IMR-90 (cell line): ENCODE data around the gene SSX2IP. TPM values are rescaled to one million over a fixed set of nuclear protein-coding genes. Genes with fewer than 3 reads are reported as not detected.

Source experiments
- ATAC-seq: fragments of 200-7000 bp; cut with Tn5 transposase; 2 replicates; pipeline ENCODE4 v1.9.1; 2020; ENCODE audit warnings: low read depth, mild to moderate bottlenecking, moderate library complexity
- BruUV-seq: library from RNA; stranded (reverse); fragments of 400-500 nt; replicated peaks from 2 replicates; lab custom pipeline; 2021; lab: Mats Ljungman, UMichigan
- CTCF ChIA-PET: fragments of 300-600 bp; formaldehyde crosslinking; extraction: SDS; loops from one replicate; lab custom pipeline; 2021; ENCODE audit warnings: antibody characterized with exemption; lab: Yijun Ruan, JAX
- POLR2A ChIA-PET: fragments of 300-600 bp; sonication (Branson Sonifier 250); formaldehyde crosslinking; loops from one replicate; lab custom pipeline; 2022; ENCODE audit warnings: antibody characterized with exemption; ENCODE audit not compliant: unreplicated experiment; lab: Charles Lee
- DNase-seq: peaks from one replicate; pipeline ENCODE4 v3.0.0; 2013
- H2AFZ ChIP-seq: replicated peaks from 2 replicates; pipeline ENCODE3; 2013; ENCODE audit warnings: low read length, mild to moderate bottlenecking; ENCODE audit not compliant: poor library complexity
- H2AK5ac ChIP-seq: 2 replicates; pipeline ENCODE4 v1.6.1; 2013; ENCODE audit warnings: low read depth, low read length, inconsistent platforms
- H2AK9ac ChIP-seq: replicated peaks from 2 replicates; pipeline ENCODE3; 2013; ENCODE audit warnings: mild to moderate bottlenecking, low read depth, low read length, moderate library complexity; ENCODE audit not compliant: poor library complexity
- H2BK120ac ChIP-seq: 2 replicates; pipeline ENCODE4 v1.6.1; 2013; ENCODE audit warnings: low read depth, low read length, inconsistent platforms
- H2BK15ac ChIP-seq: 3 replicates; pipeline ENCODE4 v1.6.1; 2013; ENCODE audit warnings: low read depth, low read length, inconsistent platforms
- H2BK20ac ChIP-seq: 2 replicates; pipeline ENCODE4 v1.6.1; 2013; ENCODE audit warnings: low read depth, mild to moderate bottlenecking, inconsistent platforms, low read length, moderate library complexity
- H2BK5ac ChIP-seq: 2 replicates; pipeline ENCODE4 v1.6.1; 2013; ENCODE audit warnings: mild to moderate bottlenecking, low read depth, low read length, inconsistent platforms; ENCODE audit not compliant: poor library complexity, severe bottlenecking
- H3K14ac ChIP-seq: replicated peaks from 2 replicates; pipeline ENCODE4 v1.6.1; 2013; ENCODE audit warnings: low read depth, low read length, inconsistent platforms
- H3K18ac ChIP-seq: 2 replicates; pipeline ENCODE4 v1.6.1; 2013; ENCODE audit warnings: low read depth, low read length, control low read depth
- H3K23ac ChIP-seq: 2 replicates; pipeline ENCODE4 v1.6.1; 2013; ENCODE audit warnings: low read depth, low read length, inconsistent platforms
- H3K27ac ChIP-seq: 2 replicates; pipeline ENCODE4 v1.5.1; 2013; ENCODE audit warnings: mild to moderate bottlenecking, control low read depth, low read length; ENCODE audit not compliant: insufficient read depth
- H3K27me3 ChIP-seq: 2 replicates; pipeline ENCODE4 v1.6.1; 2013; ENCODE audit warnings: low read length; ENCODE audit not compliant: control insufficient read depth, insufficient read depth
- H3K36me3 ChIP-seq: 2 replicates; pipeline ENCODE4 v1.6.1; 2013; ENCODE audit warnings: low read length, mixed read lengths; ENCODE audit not compliant: control insufficient read depth, insufficient read depth
- H3K4ac ChIP-seq: 2 replicates; pipeline ENCODE4 v1.6.1; 2013; ENCODE audit warnings: low read depth, low read length, inconsistent platforms
- H3K4me1 ChIP-seq: 2 replicates; pipeline ENCODE4 v1.6.1; 2013; ENCODE audit warnings: low read length, mixed read lengths; ENCODE audit not compliant: control insufficient read depth, insufficient read depth
- H3K4me2 ChIP-seq: 2 replicates; pipeline ENCODE4 v1.6.1; 2013; ENCODE audit warnings: low read depth, mild to moderate bottlenecking, control low read depth, low read length, moderate library complexity
- H3K4me3 ChIP-seq: 2 replicates; pipeline ENCODE4 v1.5.1; 2013; ENCODE audit warnings: low read depth, mild to moderate bottlenecking, control low read depth, low read length, moderate library complexity; ENCODE audit not compliant: insufficient read depth
- H3K56ac ChIP-seq: 2 replicates; pipeline ENCODE4 v1.6.1; 2013; ENCODE audit warnings: low read length, inconsistent platforms; ENCODE audit not compliant: insufficient read depth; ENCODE audit errors: extremely low read depth
- H3K79me1 ChIP-seq, 2 experiments: 2 replicates each; pipeline ENCODE4 v1.6.1; 2013; ENCODE audit warnings: low read length in 2 of 2, inconsistent platforms in 1 of 2, low read depth in 1 of 2
- H3K9ac ChIP-seq: 2 replicates; pipeline ENCODE4 v1.6.1; 2013; ENCODE audit warnings: low read depth, low read length, control low read depth
- H3K9me1 ChIP-seq: 2 replicates; pipeline ENCODE4 v1.6.1; 2013; ENCODE audit warnings: low read length, inconsistent platforms; ENCODE audit not compliant: insufficient read depth
- H3K9me3 ChIP-seq: 2 replicates; pipeline ENCODE4 v1.6.1; 2013; ENCODE audit warnings: low read length; ENCODE audit not compliant: control insufficient read depth, insufficient read depth
- H4K20me1 ChIP-seq: 2 replicates; pipeline ENCODE4 v1.6.1; 2013; ENCODE audit warnings: low read length, inconsistent platforms; ENCODE audit not compliant: insufficient read depth
- H4K5ac ChIP-seq: 2 replicates; pipeline ENCODE4 v1.6.1; 2013; ENCODE audit warnings: mild to moderate bottlenecking, low read depth, low read length, control low read depth
- H4K8ac ChIP-seq, 2 experiments: 2 replicates each; pipeline ENCODE4 v1.6.1; 2013; ENCODE audit warnings: low read depth in 2 of 2, low read length in 2 of 2, control low read depth in 1 of 2, inconsistent platforms in 1 of 2
- H4K91ac ChIP-seq: 2 replicates; pipeline ENCODE4 v1.6.1; 2013; ENCODE audit warnings: low read depth, low read length, inconsistent platforms; ENCODE audit not compliant: insufficient read depth
- BHLHE40 ChIP-seq: fragments of 150-350 bp; IDR thresholded peaks from 2 replicates; pipeline ENCODE4 v1.6.1; 2016; ENCODE audit warnings: mild to moderate bottlenecking, low read depth, low read length
- RAD21 ChIP-seq: IDR thresholded peaks from 2 replicates; pipeline ENCODE4 v1.6.1; 2012; ENCODE audit warnings: low read length, improper control_type of control experiment
- WGBS, 2 experiments: methylation state at CpG; one replicate each; pipeline versions ENCODE4 v1.1.5 to v1.1.7; 2013; ENCODE audit warnings: missing lambda C conversion rate in 2 of 2; ENCODE audit not compliant: insufficient read length in 1 of 2; ENCODE audit errors: extremely low coverage in 2 of 2; 5-methylcytosine and 5-hydroxymethylcytosine counted together
- dilution Hi-C: fragments of 300-500 bp; cut with HindIII; formaldehyde crosslinking; loops from one replicate; pipeline ENCODE4 v1.14.3; 2018; ENCODE audit warnings: low sequenced_read_pairs; ENCODE audit not compliant: unreplicated experiment
- in situ Hi-C: fragments of 300-500 bp; cut with MboI; formaldehyde crosslinking; loops from 3 replicates; pipeline ENCODE4 v1.14.3; 2019; ENCODE audit warnings: low sequenced_read_pairs, inconsistent platforms, mixed read lengths
- intact Hi-C: fragments of 100-400 bp; cut with micrococcal nuclease; formaldehyde crosslinking; loops from 2 replicates; pipeline ENCODE4 v1.10.0; 2022
- polyA plus RNA-seq, 3 experiments: library from polyadenylated mRNA; depleted of rRNA; stranded (reverse); fragments of >200 nt; gene quantifications; 2 replicates each; pipeline ENCODE4 v1.2.3, GENCODE V29; 2012; ENCODE audit warnings: low replicate concordance in 1 of 3
- total RNA-seq: library from RNA; depleted of rRNA; stranded (reverse); fragments of >200 nt; gene quantifications from 2 replicates; pipeline ENCODE4 v1.2.3, GENCODE V29; 2012

The SSX2IP gene
- total and polyA plus RNA-seq, 2 of the 4 experiments (the other 2 are of a cell fraction), result 7.7 to 13.4 TPM

DNA sequence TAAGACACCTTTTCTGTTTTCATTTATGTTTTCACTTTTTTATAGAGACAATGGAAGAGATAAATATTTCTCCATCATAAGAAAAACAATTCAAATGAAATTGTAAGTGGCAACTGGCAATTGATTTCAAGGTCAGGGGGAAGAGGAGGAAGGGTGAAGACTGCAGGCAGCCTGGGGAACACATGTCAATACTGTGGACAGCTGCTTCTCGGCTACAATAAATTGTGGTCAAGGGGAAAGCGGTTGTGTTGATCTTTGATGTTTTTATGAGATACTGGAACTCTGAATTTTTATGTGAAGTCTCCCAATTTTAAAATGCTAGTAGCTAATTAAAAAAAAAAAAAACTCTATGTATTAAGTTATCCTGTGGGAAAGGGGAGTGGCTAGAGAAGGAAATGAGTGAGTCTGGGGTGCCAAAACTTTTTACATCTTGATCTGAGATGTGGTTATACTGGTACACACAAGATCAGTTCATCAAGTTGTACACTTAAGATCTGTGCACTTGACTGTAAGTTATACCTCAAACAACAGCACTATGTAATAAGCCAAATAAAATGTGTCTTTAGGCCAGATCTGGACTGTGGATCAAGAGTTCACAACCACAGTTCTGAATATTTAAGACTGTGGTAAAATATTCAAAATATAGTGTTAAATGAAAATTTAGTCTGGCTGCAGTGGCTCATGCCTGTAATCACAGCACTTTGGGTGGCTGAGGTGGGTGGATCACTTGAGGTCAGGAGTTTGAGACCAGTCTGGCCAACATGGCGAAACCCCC lies 18.0 kb downstream of the SSX2IP start:
- POLR2A ChIA-PET, result no interaction called here
- Histone ChIP-seq H4K8ac (no peak overlapping the region), H3K9ac (no peak overlapping the region), H3K4me1 (no peaks in the 10 kb centered on the region), H3K9me1 (no peaks in the 10 kb centered on the region), H3K9me3 (no peaks in the 10 kb centered on the region; the same call in 1 of the 2 replicates), H3K79me1 (peaks cover 5 to 22% of the 10 kb centered on the region in 2 experiments; a peak in 3 of 4 replicates), H2BK5ac (no peak overlapping the region), H4K20me1 (no peaks in the 10 kb centered on the region), H2BK20ac (no peak overlapping the region), H2AK5ac (no peak overlapping the region), H3K27me3 (no peaks in the 10 kb centered on the region), H2BK120ac (no peak overlapping the region), H3K18ac (no peak overlapping the region), H3K23ac (no peak overlapping the region), H3K36me3 (peaks cover 2% of the 10 kb centered on the region; the same call in 1 of the 2 replicates), H2AFZ (no peak overlapping the region), H4K91ac (no peak overlapping the region), H3K14ac (no peak overlapping the region), H3K4me3 (no peak overlapping the region), H3K56ac (no peak overlapping the region), H4K5ac (no peak overlapping the region), H3K27ac (no peak overlapping the region), H2AK9ac (no peak overlapping the region), H3K4ac (no peak overlapping the region), H3K4me2 (no peak overlapping the region), H2BK15ac (no peak overlapping the region)
- ATAC-seq (no peak), DNase-seq (no peak)
- dilution Hi-C loops (no loop called here), intact Hi-C loops (no loop called here), in situ Hi-C loops (no loop called here)
- CTCF ChIA-PET, result no interaction called here
- TF ChIP-seq BHLHE40, result no peak
- no peak for TF ChIP-seq RAD21
- 100% methylated on average over 1 of the region's 3 CpGs; no CpG with 5 or more reads in 1 of the 2 experiments for WGBS, 2 experiments
- no TSS peak for BruUV-seq
